ENCODE measurements around the gene CFAP45.
A peak's percentile ranks its signal among the peaks of the same experiment; 100 is the strongest.

CFAP45 gene

DNA sequence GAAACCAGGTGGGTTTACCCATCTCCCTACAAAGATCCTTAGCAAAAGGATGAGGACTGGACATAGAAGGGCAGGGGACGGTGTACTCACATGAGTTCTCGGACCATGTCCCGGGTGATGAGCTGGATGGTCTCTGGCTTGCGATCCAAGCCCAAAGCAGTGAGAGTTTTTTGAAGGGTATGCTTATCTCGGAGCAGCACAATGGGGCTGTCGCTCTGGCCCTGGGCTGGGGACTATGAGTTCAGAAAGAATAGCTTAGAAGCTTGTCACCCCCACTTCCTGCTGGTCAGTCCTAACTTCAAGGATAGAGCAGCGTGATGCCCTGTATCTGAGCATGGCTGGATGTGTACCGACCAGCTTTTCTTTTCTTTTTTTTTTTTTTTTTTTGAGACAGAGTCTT is 9.6 kb downstream of the CFAP45 start:
- H3K4me3 Mint-ChIP-seq = no peak overlapping the region
- no peak for ATAC-seq
- no peaks in the 10 kb centered on the region for H3K36me3 Mint-ChIP-seq (ENCODE audit: low read depth)
- no peak for DNase-seq
- H3K4me1 Mint-ChIP-seq = peaks cover 15% of the 10 kb centered on the region
- H3K27ac Mint-ChIP-seq = no peak overlapping the region
- no peaks in the 10 kb centered on the region for H3K27me3 Mint-ChIP-seq
- no peaks in the 10 kb centered on the region for H3K9me3 Mint-ChIP-seq

DNA sequence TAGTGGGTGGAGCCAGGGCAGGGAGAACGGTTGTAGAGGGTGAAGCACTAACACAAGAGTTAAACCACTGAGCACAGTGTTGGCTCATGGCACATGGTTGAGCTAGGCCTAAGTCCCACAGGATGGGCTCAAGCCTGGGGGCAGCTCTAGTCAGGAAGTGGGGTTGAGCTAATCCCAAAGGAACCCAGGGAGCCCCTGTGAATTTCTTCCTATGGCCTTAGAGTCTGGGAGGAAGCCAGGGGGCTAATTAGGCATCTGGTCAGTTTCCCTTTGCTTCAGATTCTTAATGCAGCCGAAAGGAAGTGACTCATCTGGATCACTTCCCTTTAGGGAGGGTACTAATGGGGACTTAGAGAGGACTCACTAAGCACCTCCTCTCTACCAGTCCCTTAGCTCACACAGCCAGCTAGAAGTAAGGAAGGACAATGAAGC is 10.1 kb downstream of the CFAP45 start:
- H3K27ac Mint-ChIP-seq = no peak overlapping the region
- H3K36me3 Mint-ChIP-seq (ENCODE audit: low read depth) = no peaks in the 10 kb centered on the region
- no peak overlapping the region for H3K4me3 Mint-ChIP-seq
- no peaks in the 10 kb centered on the region for H3K9me3 Mint-ChIP-seq
- peaks cover 15% of the 10 kb centered on the region for H3K4me1 Mint-ChIP-seq
- DNase-seq (no peak), ATAC-seq (no peak)
- H3K27me3 Mint-ChIP-seq = no peaks in the 10 kb centered on the region

- DNase-seq (no peak), ATAC-seq (no peak)
- Mint-ChIP-seq H3K4me3 (no peak overlapping the region), H3K9me3 (no peaks in the 10 kb centered on the region), H3K36me3 (ENCODE audit: low read depth) (no peaks in the 10 kb centered on the region), H3K27me3 (no peaks in the 10 kb centered on the region), H3K4me1 (peaks cover 15% of the 10 kb centered on the region), H3K27ac (no peak overlapping the region)
Measured at GRCh38 chr1:159889202-159889601, 10.8 kb downstream of the CFAP45 start.

DNA sequence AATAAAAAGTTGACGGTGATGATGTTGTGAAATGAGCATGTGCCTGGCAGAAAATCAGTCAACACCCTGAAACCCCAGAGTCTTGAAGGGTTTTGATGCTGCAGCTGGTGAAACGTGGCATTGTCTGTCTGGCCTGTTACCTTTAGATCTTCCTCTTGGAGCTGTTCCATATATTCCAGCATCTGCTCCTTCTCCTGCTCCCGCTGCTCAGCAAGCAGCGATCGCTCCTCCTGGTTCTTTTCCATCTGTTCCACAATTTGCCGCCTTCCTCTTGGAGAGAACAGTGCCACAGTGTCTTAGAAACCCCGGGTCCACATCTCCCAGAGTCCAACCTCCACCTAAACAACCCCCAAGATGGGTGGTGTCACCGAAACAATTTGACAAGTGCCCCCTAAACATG is 15.7 kb downstream of the CFAP45 start:
- ATAC-seq (no peak), DNase-seq (no peak)
- Mint-ChIP-seq H3K9me3 (no peaks in the 10 kb centered on the region), H3K27me3 (no peaks in the 10 kb centered on the region), H3K36me3 (ENCODE audit: low read depth) (no peaks in the 10 kb centered on the region), H3K4me1 (peaks cover 2% of the 10 kb centered on the region), H3K4me3 (no peak overlapping the region), H3K27ac (no peak overlapping the region)

DNA sequence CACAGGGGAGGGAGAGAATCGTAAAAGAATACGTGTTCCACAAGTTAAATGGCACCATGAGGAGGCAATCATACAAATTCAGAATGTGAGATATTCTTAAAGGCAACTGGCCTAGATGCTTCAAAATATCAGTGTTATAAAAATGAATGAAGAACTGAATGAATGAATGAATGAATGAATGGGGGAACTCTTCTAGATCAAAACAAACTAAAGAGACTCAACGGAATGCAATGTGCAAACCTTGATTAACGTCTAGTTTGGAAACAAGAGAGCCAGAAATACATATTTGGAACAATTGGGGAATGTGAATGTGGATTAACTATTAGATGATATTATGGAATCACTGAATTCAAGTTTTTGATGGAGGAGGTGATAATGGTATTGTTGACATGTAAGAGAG is 16.8 kb downstream of the CFAP45 start:
- ATAC-seq = no peak
- Mint-ChIP-seq H3K9me3 (no peaks in the 10 kb centered on the region), H3K4me3 (no peak overlapping the region), H3K27me3 (no peaks in the 10 kb centered on the region), H3K4me1 (no peaks in the 10 kb centered on the region), H3K27ac (no peak overlapping the region), H3K36me3 (ENCODE audit: low read depth) (no peaks in the 10 kb centered on the region)
- DNase-seq = no peak

- DNase-seq (no peak), ATAC-seq (no peak)
- Mint-ChIP-seq H3K27me3 (no peaks in the 10 kb centered on the region), H3K4me3 (no peak overlapping the region), H3K36me3 (ENCODE audit: low read depth) (no peaks in the 10 kb centered on the region), H3K27ac (no peak overlapping the region), H3K9me3 (no peaks in the 10 kb centered on the region), H3K4me1 (no peaks in the 10 kb centered on the region)
Measured at GRCh38 chr1:159882527-159882862, 17.5 kb downstream of the CFAP45 start.

GRCh38 chr1:159881622-159882526 is 18.1 kb downstream of the CFAP45 start:
- Mint-ChIP-seq H3K9me3 (no peaks in the 10 kb centered on the region), H3K4me3 (no peak overlapping the region), H3K4me1 (no peaks in the 10 kb centered on the region), H3K36me3 (ENCODE audit: low read depth) (no peaks in the 10 kb centered on the region), H3K27me3 (no peaks in the 10 kb centered on the region), H3K27ac (no peak overlapping the region)
- ATAC-seq (no peak), DNase-seq (peak; percentile 13)

GRCh38 chr1:159880430-159880829 is 19.5 kb downstream of the CFAP45 start:
- no peak for DNase-seq
- no peaks in the 10 kb centered on the region for H3K4me1 Mint-ChIP-seq
- H3K36me3 Mint-ChIP-seq (ENCODE audit: low read depth) = no peaks in the 10 kb centered on the region
- no peak for ATAC-seq
- H3K27ac Mint-ChIP-seq = no peak overlapping the region
- H3K9me3 Mint-ChIP-seq = no peaks in the 10 kb centered on the region
- H3K4me3 Mint-ChIP-seq = no peak overlapping the region
- H3K27me3 Mint-ChIP-seq = no peaks in the 10 kb centered on the region

- no peaks in the 10 kb centered on the region for H3K9me3 Mint-ChIP-seq
- ATAC-seq = no peak
- no peak overlapping the region for H3K27ac Mint-ChIP-seq
- H3K4me1 Mint-ChIP-seq = no peaks in the 10 kb centered on the region
- H3K4me3 Mint-ChIP-seq = no peak overlapping the region
- no peaks in the 10 kb centered on the region for H3K36me3 Mint-ChIP-seq (ENCODE audit: low read depth)
- DNase-seq = no peak
- no peaks in the 10 kb centered on the region for H3K27me3 Mint-ChIP-seq
Measured at GRCh38 chr1:159879977-159880376, 20.0 kb downstream of the CFAP45 start.

- ATAC-seq = no peak
- no peaks in the 10 kb centered on the region for H3K27me3 Mint-ChIP-seq
- no peaks in the 10 kb centered on the region for H3K4me1 Mint-ChIP-seq
- no peak overlapping the region for H3K27ac Mint-ChIP-seq
- no peak for DNase-seq
- no peak overlapping the region for H3K4me3 Mint-ChIP-seq
- no peaks in the 10 kb centered on the region for H3K9me3 Mint-ChIP-seq
- no peaks in the 10 kb centered on the region for H3K36me3 Mint-ChIP-seq (ENCODE audit: low read depth)
Measured at GRCh38 chr1:159879136-159879535, 20.8 kb downstream of the CFAP45 start.

DNA sequence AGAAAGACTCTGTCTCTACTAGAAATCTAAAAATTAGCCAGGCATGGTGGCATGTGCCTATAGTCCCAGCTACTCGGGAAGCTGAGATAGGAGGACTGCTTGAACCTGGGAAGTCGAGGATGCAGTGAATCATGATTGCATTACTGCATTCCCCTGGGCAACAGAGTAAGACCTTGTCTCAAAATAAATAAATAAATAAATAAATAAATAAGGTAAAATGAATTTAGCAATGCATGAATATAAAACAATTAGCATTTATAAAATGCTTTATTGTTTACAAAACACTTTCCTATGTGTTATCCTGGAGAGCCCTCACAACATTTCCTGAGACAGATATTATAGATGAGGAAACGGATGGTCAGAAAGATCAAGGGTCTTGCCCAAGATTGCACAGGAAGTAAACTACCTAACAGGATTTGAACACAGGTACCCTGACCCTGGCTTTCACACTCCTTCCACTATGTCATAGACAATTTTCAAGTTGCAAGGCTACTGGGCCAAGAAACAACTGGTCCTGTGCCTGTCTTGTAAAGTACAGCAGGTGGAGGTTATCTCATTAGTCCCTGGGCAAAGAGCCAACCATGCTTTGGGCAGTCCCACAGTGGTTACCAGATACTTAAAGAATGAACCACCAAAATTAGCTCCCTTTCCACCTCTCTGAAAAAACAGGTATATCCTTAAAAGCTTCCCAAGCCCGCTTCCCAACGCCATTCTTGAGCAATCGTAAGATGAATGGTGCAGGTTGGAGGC is 22.1 kb downstream of the CFAP45 start:
- no peaks in the 10 kb centered on the region for H3K4me1 Mint-ChIP-seq

DNA sequence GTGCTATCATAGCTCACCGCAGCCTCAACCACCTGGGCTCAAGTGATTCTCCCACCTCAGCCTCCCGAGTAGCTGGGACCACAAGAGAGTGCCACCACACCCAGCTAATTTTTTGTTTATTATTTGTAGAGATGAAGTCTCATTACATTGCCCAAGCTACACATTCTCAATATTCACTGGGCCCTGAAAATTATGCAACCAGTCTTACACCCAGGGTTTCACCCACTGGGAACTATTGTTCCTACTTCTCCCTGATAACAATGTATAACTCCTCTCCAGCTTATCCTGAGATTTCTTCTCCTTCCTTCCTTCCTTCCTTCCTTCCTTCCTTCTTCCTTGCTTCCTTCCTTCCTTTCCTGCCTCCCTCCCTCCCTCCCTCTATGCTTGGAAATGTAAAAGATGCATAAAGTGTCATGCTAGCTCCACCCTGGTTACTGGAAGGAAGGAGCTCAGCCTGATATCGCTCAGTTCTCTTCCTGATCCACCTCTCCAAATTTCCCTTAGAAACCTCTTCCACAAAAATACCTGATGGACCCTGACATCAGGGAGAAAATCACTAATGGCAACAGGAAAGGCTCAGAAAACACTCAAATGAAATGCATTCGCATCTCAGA is 26.3 kb downstream of the CFAP45 start:
- H3K27me3 Mint-ChIP-seq = no peaks in the 10 kb centered on the region
- H3K9me3 Mint-ChIP-seq = no peaks in the 10 kb centered on the region
- no peaks in the 10 kb centered on the region for H3K36me3 Mint-ChIP-seq (ENCODE audit: low read depth)
- H3K4me1 Mint-ChIP-seq = peaks cover 7% of the 10 kb centered on the region
- no peak overlapping the region for H3K4me3 Mint-ChIP-seq
- ATAC-seq (no peak), DNase-seq (no peak)
- H3K27ac Mint-ChIP-seq = no peak overlapping the region

More for the DNA sequence above, 22.1 kb downstream of the CFAP45 start:
- no peak overlapping the region for H3K4me3 Mint-ChIP-seq
- no peak for ATAC-seq
- no peak overlapping the region for H3K27ac Mint-ChIP-seq
- H3K9me3 Mint-ChIP-seq = no peaks in the 10 kb centered on the region
- DNase-seq = no peak
- H3K27me3 Mint-ChIP-seq = no peaks in the 10 kb centered on the region
- no peaks in the 10 kb centered on the region for H3K36me3 Mint-ChIP-seq (ENCODE audit: low read depth)

DNA sequence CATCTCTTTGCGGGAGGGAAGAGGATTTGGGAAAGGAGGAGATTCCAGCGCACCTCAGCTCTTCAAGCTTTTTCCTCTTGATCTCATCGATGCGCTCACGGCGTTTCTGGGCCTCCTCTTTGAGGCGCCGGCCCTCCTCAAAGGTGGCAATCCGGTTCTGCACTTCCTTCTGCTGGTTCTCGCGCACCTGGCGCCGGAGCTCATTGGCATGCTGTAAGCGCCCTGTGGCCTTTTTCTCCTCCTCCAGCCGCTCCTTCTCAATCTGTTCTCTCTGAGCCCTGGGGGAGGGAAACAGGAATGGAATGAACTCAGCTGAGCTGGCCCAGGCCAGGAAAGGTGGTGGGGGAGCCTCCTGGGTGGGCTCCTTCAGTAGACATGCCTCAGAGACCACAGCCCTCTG is 27.1 kb downstream of the CFAP45 start:
- no peak overlapping the region for H3K27ac Mint-ChIP-seq
- H3K4me3 Mint-ChIP-seq = no peak overlapping the region
- no peaks in the 10 kb centered on the region for H3K9me3 Mint-ChIP-seq
- ATAC-seq = no peak
- no peaks in the 10 kb centered on the region for H3K36me3 Mint-ChIP-seq (ENCODE audit: low read depth)
- peaks cover 7% of the 10 kb centered on the region for H3K4me1 Mint-ChIP-seq
- no peak for DNase-seq
- H3K27me3 Mint-ChIP-seq = peaks cover 2% of the 10 kb centered on the region

- peaks cover 12% of the 10 kb centered on the region for H3K4me1 Mint-ChIP-seq
- no peak overlapping the region for H3K4me3 Mint-ChIP-seq
- H3K27me3 Mint-ChIP-seq = peaks cover 5% of the 10 kb centered on the region
- H3K9me3 Mint-ChIP-seq = no peaks in the 10 kb centered on the region
- no peak overlapping the region for H3K27ac Mint-ChIP-seq
- H3K36me3 Mint-ChIP-seq (ENCODE audit: low read depth) = no peaks in the 10 kb centered on the region
- DNase-seq (no peak), ATAC-seq (no peak)
Measured at GRCh38 chr1:159870704-159871103, 29.3 kb downstream of the CFAP45 start.

GRCh38 chr1:159869607-159870006 is 30.4 kb downstream of the CFAP45 start:
- DNase-seq (no peak), ATAC-seq (no peak)
- Mint-ChIP-seq H3K4me1 (peaks cover 12% of the 10 kb centered on the region), H3K27me3 (peaks cover 5% of the 10 kb centered on the region), H3K27ac (no peak overlapping the region), H3K9me3 (no peaks in the 10 kb centered on the region), H3K36me3 (ENCODE audit: low read depth) (no peaks in the 10 kb centered on the region), H3K4me3 (no peak overlapping the region)
